ENCODE results near the gene APCDD1.

APCDD1 gene

GRCh38 chr18:10432781-10433180 lies 21.7 kb upstream of the APCDD1 start:
- no peak for DNase-seq (ENCODE audit: low spot score)

DNA sequence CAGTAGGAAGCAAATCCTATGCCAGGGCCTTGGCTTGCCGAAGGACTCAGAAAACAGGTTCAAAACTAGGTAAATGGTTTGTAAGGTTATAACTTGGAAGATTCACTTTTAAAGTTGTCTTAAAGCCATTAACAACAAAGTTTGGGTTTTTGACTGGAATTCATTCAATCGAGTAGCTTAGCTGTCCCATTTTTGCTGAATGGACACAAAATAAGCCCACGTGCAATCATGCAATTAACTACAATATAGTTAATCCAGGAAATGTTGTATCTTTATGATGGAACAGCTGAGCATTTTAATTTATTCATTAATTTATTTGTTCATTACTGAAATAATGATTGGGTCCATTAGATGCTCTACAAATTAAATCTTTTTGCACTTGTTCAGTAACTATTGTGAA lies 18.3 kb upstream of the APCDD1 start:
- no peak for DNase-seq (ENCODE audit: low spot score)

GRCh38 chr18:10437837-10438236 lies 16.6 kb upstream of the APCDD1 start:
- DNase-seq (ENCODE audit: low spot score): no peak

DNA sequence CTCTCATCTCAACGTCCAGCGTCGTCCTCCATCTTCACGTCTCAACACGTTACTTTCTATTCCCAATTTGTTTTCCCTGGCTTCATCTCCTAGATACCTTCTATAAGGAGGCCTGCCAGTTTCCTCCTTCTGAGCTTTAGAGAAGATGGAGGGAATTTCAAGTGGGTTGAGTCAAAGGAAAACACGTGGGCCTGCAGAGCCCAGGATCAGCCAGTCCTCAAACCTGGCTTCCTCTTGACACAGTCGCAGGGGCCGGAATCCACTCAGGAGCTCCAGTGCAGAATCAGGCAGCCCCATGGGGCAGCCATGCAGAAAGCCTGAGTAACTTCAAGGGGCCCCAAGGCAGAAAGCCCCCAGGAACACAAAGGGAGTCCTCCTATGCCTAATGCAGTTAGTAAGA lies 14.5 kb upstream of the APCDD1 start:
- no peak for DNase-seq (ENCODE audit: low spot score)

DNA sequence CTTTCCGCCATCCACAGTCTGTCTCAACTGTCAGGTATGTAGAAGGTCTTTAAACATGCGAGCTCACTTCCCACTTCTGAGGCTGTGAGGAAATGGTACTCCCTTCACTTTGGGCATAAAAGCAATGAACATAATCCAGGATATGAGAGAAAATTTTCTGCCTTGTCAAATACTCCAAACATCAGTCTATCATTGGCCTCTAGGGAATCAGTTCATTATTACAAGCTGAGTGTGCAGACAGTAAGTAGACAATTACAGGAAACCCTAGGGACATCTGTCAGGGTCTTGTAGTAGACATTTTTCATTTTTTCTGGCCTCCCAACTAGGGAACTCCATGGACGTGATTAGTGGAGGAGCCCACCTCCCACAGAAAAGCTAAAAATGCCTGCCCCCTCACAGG lies 13.6 kb upstream of the APCDD1 start:
- no peak for DNase-seq (ENCODE audit: low spot score)

DNA sequence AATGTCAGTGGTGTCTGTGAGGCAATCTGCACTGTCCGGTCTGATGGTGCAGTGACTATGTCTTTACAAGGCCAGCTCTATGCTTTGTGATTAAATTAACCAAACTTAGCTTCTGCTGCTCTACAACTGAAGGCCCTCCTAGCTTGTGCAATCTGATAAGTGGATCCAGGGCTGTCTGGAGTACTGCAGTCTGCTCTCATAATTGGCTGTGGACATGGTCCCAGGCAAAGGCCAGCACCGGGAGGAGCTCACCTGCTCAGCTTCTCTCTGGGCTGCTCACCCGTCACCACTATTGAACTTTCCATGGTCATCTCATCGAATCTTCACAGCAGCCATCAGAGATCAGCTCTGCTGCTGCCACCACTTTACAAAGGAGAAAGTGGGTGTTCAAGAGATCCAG lies 13.0 kb upstream of the APCDD1 start:
- no peak for DNase-seq (ENCODE audit: low spot score)

DNA sequence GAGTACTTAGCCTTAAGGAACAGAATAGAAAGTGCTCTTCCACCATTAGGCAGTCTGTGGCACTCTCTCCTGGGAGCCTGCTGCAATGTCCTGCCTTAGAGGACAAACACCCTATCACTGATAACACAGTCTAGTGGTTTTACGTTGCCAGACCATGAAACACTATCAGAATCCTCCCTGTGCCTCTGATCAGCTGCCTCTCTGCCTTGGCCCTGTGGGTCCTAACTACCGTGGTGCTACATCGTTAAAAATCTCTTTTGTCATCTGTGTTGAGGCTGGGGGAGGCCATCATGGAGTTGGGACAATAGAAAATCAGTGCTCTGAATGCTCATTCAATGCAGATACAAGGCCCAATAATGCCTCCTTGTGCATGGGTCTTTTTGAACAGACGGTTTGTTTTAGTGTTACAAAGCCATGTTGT lies 11.9 kb upstream of the APCDD1 start:
- DNase-seq (ENCODE audit: low spot score): no peak

GRCh38 chr18:10443001-10443400 lies 11.4 kb upstream of the APCDD1 start:
- no peak for DNase-seq (ENCODE audit: low spot score)

- no peak for DNase-seq (ENCODE audit: low spot score)
These were observed 10.0 kb upstream of the APCDD1 start for GRCh38 chr18:10444314-10445006.

DNA sequence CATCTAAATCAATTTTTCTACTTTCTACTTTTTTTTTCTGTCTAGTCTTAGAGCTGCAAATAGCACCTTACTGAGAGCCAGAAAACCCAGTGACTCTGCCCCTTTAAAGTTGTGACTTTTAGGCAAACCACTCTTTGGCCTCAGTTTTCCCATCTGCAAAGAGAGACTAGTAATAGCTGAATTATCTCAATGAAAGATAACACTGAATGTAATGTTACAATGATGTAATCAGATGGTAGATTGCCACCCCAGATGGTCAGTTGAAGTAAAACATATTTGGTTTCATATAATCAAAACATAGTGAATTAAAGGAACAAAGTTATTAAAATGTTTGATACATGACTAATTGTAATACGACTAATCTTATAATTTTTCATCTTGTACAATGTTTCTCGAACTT lies 5.0 kb upstream of the APCDD1 start:
- no peak for DNase-seq (ENCODE audit: low spot score)

- DNase-seq (ENCODE audit: low spot score): no peak
These were observed 3.4 kb upstream of the APCDD1 start for GRCh38 chr18:10450986-10451385.

- no peak for DNase-seq (ENCODE audit: low spot score)
These were observed 1.1 kb upstream of the APCDD1 start for GRCh38 chr18:10453261-10453805.

- no peak for DNase-seq (ENCODE audit: low spot score)
These were observed 484 bp downstream of the APCDD1 start for GRCh38 chr18:10454681-10455557.

DNA sequence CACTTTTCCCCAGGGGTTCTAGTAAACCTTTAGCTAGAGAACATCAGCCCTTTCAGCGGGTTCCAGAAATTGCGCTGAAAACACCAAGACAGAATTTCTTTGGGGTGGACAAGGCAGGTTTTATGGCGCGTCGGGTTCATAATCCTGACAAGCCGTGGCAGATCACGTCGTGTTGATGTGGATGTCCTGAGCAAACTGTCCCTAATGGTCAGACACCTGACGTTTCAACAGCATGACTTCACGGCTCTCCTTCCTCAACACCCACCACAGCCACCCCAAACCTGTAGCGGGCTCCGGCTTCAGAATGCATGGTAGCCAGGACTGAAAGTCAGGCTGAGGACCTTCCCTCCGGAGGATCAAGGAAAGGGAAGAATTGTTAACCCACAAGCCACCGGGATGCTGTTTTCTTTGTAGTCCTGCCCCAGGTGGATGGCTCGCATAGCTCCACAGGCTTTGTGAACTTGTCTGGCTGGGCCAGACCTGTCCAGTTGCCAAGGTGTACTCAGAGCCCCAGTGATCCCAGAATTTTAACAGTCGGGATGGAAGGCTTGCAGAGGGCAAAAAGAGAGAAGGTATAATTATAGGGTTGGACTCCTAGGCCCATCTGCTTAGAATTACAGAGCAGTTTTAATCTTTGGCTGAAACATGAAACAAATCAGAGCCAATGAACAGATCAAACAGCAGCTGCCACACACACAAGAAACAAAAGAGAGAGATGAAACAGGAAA lies 1.5 kb downstream of the APCDD1 start:
- no peak for DNase-seq (ENCODE audit: low spot score)

- no peak for DNase-seq (ENCODE audit: low spot score)
These were observed 2.3 kb downstream of the APCDD1 start for GRCh38 chr18:10456718-10457117.

DNA sequence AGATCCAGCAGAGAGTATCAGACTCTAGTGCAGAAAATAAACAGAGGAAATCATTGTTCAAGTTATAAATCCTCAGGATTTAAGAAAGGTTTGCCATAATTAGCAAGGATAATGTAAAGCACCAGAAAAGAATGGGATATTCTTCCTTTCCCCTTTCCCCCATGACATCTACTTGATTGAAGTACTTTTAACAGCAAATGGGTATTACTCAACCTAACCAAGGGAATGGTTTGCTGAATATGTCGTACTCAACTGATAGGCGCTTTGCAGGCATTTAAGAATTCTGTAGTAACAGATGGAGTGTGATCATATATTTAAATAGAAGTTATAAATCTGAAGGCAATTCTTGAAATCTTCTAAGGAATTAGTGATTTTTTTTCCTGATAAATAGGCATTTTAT lies 2.7 kb downstream of the APCDD1 start:
- no peak for DNase-seq (ENCODE audit: low spot score)

GRCh38 chr18:10457767-10458166 lies 3.3 kb downstream of the APCDD1 start:
- no peak for DNase-seq (ENCODE audit: low spot score)

DNA sequence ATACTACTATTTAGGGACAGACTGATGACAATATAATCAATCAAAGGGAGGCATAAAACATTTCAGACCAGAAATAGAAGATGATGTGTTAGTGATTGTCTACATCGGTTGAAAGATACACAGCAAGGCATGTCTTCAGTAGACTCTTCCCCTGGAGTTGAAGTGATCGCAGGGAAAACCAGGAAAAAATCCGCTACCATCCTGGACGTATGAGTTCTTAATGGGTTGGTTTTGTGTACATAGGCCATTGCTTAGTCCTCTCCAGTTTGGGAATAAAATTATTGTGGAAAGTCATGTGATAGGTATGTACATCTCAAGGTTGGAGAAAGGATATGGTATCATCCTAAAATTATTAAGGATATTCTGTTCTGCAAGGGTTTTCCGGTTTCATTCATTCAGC lies 4.3 kb downstream of the APCDD1 start:
- DNase-seq (ENCODE audit: low spot score): no peak

DNA sequence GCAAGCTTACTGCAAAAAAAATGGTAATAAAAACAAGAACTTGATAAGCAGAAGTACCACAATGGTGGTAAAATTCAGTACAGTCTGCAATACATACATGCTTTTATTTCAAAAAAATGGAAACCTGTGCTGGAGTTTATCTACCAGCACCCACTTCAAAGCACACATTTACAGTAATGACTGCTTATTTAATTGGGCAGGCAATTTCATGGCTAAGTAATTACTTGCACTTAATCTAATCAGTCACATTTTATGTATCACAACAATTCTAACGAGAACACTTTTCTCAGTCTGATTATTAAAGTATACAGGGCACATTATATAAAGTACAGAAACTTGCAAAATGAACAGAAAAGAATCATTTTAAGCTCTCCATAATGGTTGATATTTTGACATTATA lies 5.2 kb downstream of the APCDD1 start:
- no peak for DNase-seq (ENCODE audit: low spot score)

- DNase-seq (ENCODE audit: low spot score): no peak
These were observed 6.1 kb downstream of the APCDD1 start for GRCh38 chr18:10460414-10461018.

DNA sequence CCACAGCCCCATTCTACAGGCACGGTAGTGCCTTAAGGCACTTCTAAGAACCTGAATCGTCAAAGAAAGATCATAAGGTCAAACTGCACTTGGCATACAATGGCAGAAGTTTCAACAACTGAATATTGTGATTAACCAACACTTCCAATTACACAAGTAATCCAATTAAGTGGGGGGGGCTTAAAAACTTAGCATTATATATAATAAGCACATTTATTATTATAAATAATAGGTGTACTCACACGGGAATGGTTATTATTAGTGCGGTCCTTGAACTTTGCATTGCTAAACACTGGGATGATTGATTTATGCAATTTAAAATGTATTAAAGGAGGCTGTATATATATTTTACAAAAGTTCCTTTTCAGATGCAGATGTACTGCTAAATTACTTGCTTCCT lies 7.6 kb downstream of the APCDD1 start:
- no peak for DNase-seq (ENCODE audit: low spot score)

DNA sequence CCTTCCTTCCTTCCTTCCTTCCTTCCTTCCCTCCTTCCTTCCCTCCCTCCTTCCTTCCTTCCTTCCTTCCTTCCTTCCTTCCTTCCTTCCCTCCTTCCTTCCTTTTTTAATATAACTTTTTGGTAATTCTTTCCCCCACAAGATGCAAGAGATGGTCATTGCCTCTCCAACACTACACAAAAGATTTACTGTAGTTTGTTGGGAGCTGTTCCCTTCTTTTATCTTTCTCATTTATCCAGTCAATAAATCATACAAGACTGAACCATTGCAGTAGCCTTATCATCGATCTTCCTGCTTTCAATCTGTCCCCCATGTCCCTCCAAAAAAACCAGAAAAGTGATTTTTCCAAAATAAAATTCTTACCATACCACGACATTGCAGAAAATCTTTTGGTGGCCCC lies 8.2 kb downstream of the APCDD1 start:
- no peak for DNase-seq (ENCODE audit: low spot score)
